ENCODE measurements around the gene SELENOM. TPM values are rescaled to one million over a fixed set of nuclear protein-coding genes. Genes with fewer than 3 reads are reported as not detected.
"Not testable (repeated sequence)": the region's sequence is repeated elsewhere in the genome, so short reads cannot be mapped to it uniquely, and the experiment has no call there.

The SELENOM gene
- total RNA-seq, 2 experiments from 2014 or later: 2.1 to 2.2 TPM

- ChIA-PET POLR2A (no interaction called here), CTCF (interaction anchor here (0.5 kb wide), 1 partner anchor 179 kb away, joined by 3 read pairs; no protein-coding TSS in a partner anchor)
- H3K36me3 Mint-ChIP-seq (ENCODE audit: low read depth): peaks cover 10% of the 10 kb centered on the region
- no peaks in the 10 kb centered on the region for H3K27me3 Mint-ChIP-seq
- H3K27ac Mint-ChIP-seq: no peak overlapping the region
- DNase-seq: no peak
- no peaks in the 10 kb centered on the region for H3K9me3 Mint-ChIP-seq
- H3K4me1 Mint-ChIP-seq: no peaks in the 10 kb centered on the region
- no peak overlapping the region for H3K4me3 Mint-ChIP-seq
These were observed 6.4 kb downstream of the SELENOM start for GRCh38 chr22:31100762-31101525.

GRCh38 chr22:31099841-31100761, 7.3 kb downstream of the SELENOM start:
- DNase-seq: no peak
- Mint-ChIP-seq H3K9me3 (no peaks in the 10 kb centered on the region), H3K36me3 (ENCODE audit: low read depth) (peaks cover 12% of the 10 kb centered on the region), H3K4me3 (no peak overlapping the region), H3K27me3 (no peaks in the 10 kb centered on the region), H3K27ac (no peak overlapping the region), H3K4me1 (no peaks in the 10 kb centered on the region)
- ChIA-PET CTCF (no interaction called here), POLR2A (no interaction called here)

GRCh38 chr22:31099386-31099785, 8.0 kb downstream of the SELENOM start:
- no peak overlapping the region for H3K4me3 Mint-ChIP-seq
- ChIA-PET CTCF (interaction anchor here (0.6 to 1.1 kb wide), 3 partner anchors 8 to 270 kb away, joined by 3 to 5 read pairs (median 3); partner anchors contain the start of gene SELENOM), POLR2A (interaction anchor here (0.6 kb wide), 1 partner anchor 128 kb away, joined by 3 read pairs; no protein-coding TSS in a partner anchor)
- H3K27me3 Mint-ChIP-seq: no peaks in the 10 kb centered on the region
- no peak for DNase-seq
- H3K9me3 Mint-ChIP-seq: no peaks in the 10 kb centered on the region
- H3K27ac Mint-ChIP-seq: no peak overlapping the region
- H3K36me3 Mint-ChIP-seq (ENCODE audit: low read depth): peaks cover 12% of the 10 kb centered on the region
- H3K4me1 Mint-ChIP-seq: no peaks in the 10 kb centered on the region

DNA sequence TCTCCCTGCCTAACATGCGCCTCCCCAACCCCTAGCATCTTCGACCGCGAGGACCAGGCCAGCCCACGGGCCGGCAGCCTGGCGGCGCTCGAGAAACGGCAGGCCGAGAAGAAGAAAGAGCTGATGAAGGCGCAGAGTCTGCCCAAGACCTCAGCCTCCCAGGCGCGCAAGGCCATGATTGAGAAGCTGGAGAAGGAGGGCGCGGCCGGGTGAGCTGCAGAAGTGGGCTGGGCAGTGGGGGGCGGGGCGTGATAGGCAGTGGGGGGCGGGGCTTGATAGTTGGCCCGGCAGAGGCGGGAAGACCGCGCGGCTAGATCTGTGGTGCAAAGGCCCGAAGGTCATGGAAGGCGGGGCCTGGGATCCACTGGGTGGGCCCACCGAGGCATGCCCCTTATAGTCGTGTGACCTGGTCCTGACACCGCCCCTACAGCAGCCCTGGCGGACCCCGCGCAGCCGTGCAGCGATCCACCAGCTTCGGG, 8.7 kb downstream of the SELENOM start:
- no peak for DNase-seq
- Mint-ChIP-seq H3K27me3 (no peaks in the 10 kb centered on the region), H3K4me3 (no peak overlapping the region), H3K9me3 (no peaks in the 10 kb centered on the region), H3K27ac (no peak overlapping the region), H3K36me3 (ENCODE audit: low read depth) (peaks cover 12% of the 10 kb centered on the region), H3K4me1 (no peaks in the 10 kb centered on the region)
- ChIA-PET CTCF (interaction anchor here (0.6 to 1.1 kb wide), 4 partner anchors 9 to 1159 kb away, joined by 3 to 5 read pairs (median 3); partner anchors contain the start of gene SELENOM), POLR2A (interaction anchor here (0.6 kb wide), 1 partner anchor 129 kb away, joined by 3 read pairs; no protein-coding TSS in a partner anchor)

GRCh38 chr22:31097941-31098631, 9.3 kb downstream of the SELENOM start:
- H3K9me3 Mint-ChIP-seq: no peaks in the 10 kb centered on the region
- no peak overlapping the region for H3K27ac Mint-ChIP-seq
- H3K4me3 Mint-ChIP-seq: no peak overlapping the region
- DNase-seq: no peak
- H3K27me3 Mint-ChIP-seq: no peaks in the 10 kb centered on the region
- ChIA-PET POLR2A (no interaction called here), CTCF (interaction anchor here (0.7 to 1.1 kb wide), 2 partner anchors 10 to 1159 kb away, joined by 3 read pairs; partner anchors contain the start of gene SELENOM)
- no peaks in the 10 kb centered on the region for H3K4me1 Mint-ChIP-seq
- H3K36me3 Mint-ChIP-seq (ENCODE audit: low read depth): peaks cover 12% of the 10 kb centered on the region

DNA sequence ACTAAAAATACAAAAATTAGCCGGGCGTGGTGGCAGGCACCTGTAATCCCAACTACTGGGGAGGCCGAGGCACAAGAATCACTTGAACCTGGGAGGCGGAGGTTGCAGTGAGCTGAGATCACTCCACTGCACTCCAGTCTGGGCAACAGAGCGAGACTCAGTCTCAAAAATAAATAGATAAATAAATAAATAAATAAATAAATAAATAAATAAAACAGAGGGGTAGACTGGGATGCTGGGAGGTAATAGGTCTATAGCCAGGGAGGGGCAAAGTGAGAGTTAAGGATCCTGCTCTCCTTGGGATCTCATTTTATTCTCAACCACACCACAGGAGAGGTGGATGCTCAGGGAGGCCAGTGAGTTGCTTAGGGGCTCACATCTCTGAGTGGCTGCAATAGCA, 9.8 kb downstream of the SELENOM start:
- H3K27ac Mint-ChIP-seq, H3K4me3 Mint-ChIP-seq, DNase-seq, H3K4me1 Mint-ChIP-seq, POLR2A ChIA-PET, CTCF ChIA-PET, H3K9me3 Mint-ChIP-seq, H3K27me3 Mint-ChIP-seq: not testable (repeated sequence)
- peaks cover 12% of the 10 kb centered on the region for H3K36me3 Mint-ChIP-seq (ENCODE audit: low read depth)

GRCh38 chr22:31096657-31097279, 10.6 kb downstream of the SELENOM start:
- CTCF ChIA-PET: interaction anchor here (4.3 kb wide), 1 partner anchor 11 kb away, joined by 32 read pairs; no protein-coding TSS in a partner anchor
- POLR2A ChIA-PET: interaction anchor here (0.5 kb wide), 1 partner anchor 306 kb away, joined by 6 read pairs; no protein-coding TSS in a partner anchor

GRCh38 chr22:31095637-31096249, 11.6 kb downstream of the SELENOM start:
- Mint-ChIP-seq H3K4me3 (no peak overlapping the region), H3K36me3 (ENCODE audit: low read depth) (peaks cover 10% of the 10 kb centered on the region), H3K9me3 (no peaks in the 10 kb centered on the region), H3K4me1 (no peaks in the 10 kb centered on the region), H3K27ac (no peak overlapping the region), H3K27me3 (no peaks in the 10 kb centered on the region)
- ChIA-PET POLR2A (interaction anchor here (0.5 kb wide), 1 partner anchor 305 kb away, joined by 6 read pairs; no protein-coding TSS in a partner anchor), CTCF (interaction anchor here (1.8 to 4.3 kb wide), 2 partner anchors 10 to 11 kb away, joined by 6 to 32 read pairs; partner anchors contain the start of gene SELENOM)
- no peak for DNase-seq

More at GRCh38 chr22:31096657-31097279, 10.6 kb downstream of the SELENOM start:
- no peak overlapping the region for H3K27ac Mint-ChIP-seq
- peaks cover 10% of the 10 kb centered on the region for H3K36me3 Mint-ChIP-seq (ENCODE audit: low read depth)
- no peaks in the 10 kb centered on the region for H3K9me3 Mint-ChIP-seq
- no peak for DNase-seq
- H3K4me3 Mint-ChIP-seq: no peak overlapping the region
- H3K4me1 Mint-ChIP-seq: no peaks in the 10 kb centered on the region
- H3K27me3 Mint-ChIP-seq: no peaks in the 10 kb centered on the region

DNA sequence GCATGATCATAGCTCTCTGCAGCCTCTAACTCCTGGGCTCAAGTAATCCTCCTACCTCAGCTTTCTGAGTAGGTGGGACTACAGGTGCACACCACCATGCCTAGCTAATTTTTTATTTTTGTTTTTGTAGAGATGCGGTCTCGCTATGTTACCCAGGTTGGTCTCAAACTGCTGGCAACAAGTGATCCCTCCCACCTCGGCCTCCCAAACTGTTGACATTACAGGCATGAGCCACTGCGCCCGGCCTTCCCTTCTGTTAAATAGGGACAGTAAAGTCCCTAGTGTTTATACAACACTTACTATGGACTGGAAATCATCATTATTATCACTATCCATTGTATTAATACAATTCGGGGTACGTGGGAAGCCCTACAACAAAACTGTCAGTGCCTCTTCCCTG, 12.6 kb downstream of the SELENOM start:
- no peak overlapping the region for H3K27ac Mint-ChIP-seq
- H3K4me1 Mint-ChIP-seq: no peaks in the 10 kb centered on the region
- H3K36me3 Mint-ChIP-seq (ENCODE audit: low read depth): peaks cover 10% of the 10 kb centered on the region
- no peak for DNase-seq
- ChIA-PET CTCF (interaction anchor here (0.6 to 4.3 kb wide), 4 partner anchors 9 to 103 kb away, joined by 3 to 32 read pairs (median 6); partner anchors contain the start of gene SELENOM), POLR2A (interaction anchor here (0.6 kb wide), 1 partner anchor 47 kb away, joined by 3 read pairs; no protein-coding TSS in a partner anchor)
- no peak overlapping the region for H3K4me3 Mint-ChIP-seq
- H3K27me3 Mint-ChIP-seq: no peaks in the 10 kb centered on the region
- H3K9me3 Mint-ChIP-seq: no peaks in the 10 kb centered on the region

DNA sequence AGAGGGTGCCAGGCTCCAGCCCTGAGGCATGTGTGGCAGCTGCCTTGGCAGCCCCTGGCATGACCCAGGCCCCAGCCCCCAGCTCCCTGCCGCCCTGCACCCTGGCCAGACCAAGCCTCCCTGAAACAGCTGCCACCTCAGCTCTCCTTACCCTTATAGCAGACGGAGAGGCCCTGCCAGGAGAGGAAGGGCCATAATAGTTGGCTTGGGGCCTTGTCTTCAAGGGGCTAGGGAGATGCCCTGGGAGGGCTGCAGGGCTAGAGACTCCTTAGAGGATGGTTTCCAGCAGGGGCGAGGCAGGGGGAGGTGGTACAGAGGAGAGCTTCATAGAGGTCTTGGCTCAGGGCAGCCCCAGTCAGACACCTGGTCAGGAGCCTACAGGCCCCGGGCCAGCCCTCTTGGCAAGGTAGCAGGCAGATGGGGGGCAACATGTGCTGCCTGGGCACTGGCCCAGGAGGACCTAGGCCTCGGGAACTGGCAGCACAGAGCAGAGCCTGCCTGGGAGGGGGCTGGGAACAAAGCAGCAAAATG, 13.3 kb downstream of the SELENOM start:
- H3K27ac Mint-ChIP-seq: no peak overlapping the region
- H3K9me3 Mint-ChIP-seq: no peaks in the 10 kb centered on the region
- no peak for DNase-seq
- CTCF ChIA-PET: interaction anchor here (0.6 to 4.3 kb wide), 3 partner anchors 9 to 102 kb away, joined by 3 to 32 read pairs (median 5); no protein-coding TSS in a partner anchor
- H3K27me3 Mint-ChIP-seq: no peaks in the 10 kb centered on the region
- no peaks in the 10 kb centered on the region for H3K4me1 Mint-ChIP-seq
- POLR2A ChIA-PET: interaction anchor here (0.6 kb wide), 1 partner anchor 46 kb away, joined by 3 read pairs; no protein-coding TSS in a partner anchor
- H3K4me3 Mint-ChIP-seq: no peak overlapping the region
- H3K36me3 Mint-ChIP-seq (ENCODE audit: low read depth): peaks cover 10% of the 10 kb centered on the region
